VCaP (cell line): Measurements from ENCODE around the gene C2CD4B.

Source experiments
- H3K27ac ChIP-seq: fragments of 450-650 bp; 2 replicates; pipeline ENCODE4 v1.5.1; 2017
- TF ChIP-seq, protein P1 (sequence below): fragments of 450-650 bp; conservative IDR thresholded peaks from 2 replicates; pipeline ENCODE4 v1.5.1; 2017; ENCODE audit warnings: mild to moderate bottlenecking, moderate library complexity

Gene C2CD4B

DNA sequence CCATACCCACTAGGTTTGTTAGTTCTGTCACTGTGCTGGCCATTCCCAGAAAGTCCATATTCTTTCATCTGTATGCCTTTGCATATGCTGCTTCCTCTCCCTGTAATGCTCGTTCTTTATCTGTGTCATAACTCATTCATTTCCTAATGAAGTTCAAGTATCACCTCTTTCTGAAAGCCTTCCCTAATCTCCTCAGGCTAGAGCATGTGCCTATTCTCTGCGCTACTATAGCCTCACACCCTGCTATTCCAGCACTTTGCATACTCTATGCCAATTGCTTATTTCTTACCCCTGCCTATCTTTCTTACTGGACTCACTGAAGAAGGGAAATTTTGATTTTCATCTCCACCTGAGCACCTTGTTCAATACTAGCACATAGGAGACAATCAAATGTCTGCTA, 25.6 kb upstream of the C2CD4B start:
- no peak overlapping the region for H3K27ac ChIP-seq
- TF ChIP-seq, protein P1, sequence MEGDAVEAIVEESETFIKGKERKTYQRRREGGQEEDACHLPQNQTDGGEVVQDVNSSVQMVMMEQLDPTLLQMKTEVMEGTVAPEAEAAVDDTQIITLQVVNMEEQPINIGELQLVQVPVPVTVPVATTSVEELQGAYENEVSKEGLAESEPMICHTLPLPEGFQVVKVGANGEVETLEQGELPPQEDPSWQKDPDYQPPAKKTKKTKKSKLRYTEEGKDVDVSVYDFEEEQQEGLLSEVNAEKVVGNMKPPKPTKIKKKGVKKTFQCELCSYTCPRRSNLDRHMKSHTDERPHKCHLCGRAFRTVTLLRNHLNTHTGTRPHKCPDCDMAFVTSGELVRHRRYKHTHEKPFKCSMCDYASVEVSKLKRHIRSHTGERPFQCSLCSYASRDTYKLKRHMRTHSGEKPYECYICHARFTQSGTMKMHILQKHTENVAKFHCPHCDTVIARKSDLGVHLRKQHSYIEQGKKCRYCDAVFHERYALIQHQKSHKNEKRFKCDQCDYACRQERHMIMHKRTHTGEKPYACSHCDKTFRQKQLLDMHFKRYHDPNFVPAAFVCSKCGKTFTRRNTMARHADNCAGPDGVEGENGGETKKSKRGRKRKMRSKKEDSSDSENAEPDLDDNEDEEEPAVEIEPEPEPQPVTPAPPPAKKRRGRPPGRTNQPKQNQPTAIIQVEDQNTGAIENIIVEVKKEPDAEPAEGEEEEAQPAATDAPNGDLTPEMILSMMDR: no peak

DNA sequence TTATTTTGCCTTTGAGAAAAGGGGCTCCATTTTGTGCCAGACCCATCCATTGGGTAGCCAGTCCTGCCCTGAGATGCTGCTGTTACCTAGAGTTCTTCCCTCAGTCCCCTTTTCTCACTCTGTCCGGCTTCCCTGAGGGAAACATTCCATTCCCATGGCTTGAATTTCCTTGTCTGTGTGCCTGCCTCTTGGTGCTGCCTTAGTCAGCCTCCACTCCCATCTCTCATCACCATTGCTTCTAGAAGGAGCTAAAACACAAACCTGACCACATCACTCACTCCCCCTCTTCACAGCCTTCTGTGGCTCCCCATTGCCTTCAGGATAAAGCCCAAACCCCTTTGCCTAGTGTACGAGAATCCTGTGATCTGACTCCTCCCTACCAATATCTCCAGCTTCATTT, 25.2 kb upstream of the C2CD4B start:
- TF ChIP-seq, protein P1: no peak
- no peak overlapping the region for H3K27ac ChIP-seq

DNA sequence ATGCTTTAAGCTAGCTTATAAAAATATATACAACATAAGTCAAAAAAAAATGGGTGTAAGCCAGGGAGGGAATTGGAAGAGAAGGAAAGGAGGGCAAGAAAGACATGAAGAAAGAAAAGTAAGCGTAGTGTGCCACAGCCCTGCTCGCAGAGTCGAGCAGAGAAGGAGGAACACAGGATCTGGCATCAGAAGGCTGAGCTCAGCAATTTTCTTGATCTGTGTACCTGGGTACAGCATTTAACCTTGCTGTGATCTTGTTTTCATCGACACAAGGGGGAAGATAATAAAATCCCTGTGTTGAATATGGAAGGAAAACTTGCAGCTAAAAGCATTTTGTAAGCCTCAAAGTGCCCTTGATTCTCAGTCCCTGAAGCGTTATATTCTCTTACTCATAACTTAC, 23.7 kb upstream of the C2CD4B start:
- H3K27ac ChIP-seq: no peak overlapping the region
- TF ChIP-seq, protein P1: no peak

DNA sequence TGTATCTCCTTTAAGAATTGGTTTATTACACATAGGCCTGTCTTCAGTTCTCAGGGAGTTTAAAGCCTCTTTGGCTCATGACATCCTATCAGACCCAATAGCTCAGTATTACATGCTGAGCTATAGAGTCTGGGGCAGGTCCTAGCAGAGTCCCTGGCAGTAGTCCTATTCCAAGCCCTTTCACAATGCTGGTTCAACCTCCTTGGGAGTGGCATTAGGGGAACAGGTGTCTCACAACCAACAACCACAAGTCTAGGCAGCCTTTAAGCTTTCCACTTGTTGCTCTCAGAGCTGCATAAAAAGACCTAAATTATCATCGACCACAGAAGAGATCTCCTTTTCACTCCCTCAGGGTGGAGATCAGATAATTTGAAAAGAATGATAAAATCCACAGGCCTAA, 22.8 kb upstream of the C2CD4B start:
- TF ChIP-seq, protein P1: no peak
- H3K27ac ChIP-seq: no peak overlapping the region

DNA sequence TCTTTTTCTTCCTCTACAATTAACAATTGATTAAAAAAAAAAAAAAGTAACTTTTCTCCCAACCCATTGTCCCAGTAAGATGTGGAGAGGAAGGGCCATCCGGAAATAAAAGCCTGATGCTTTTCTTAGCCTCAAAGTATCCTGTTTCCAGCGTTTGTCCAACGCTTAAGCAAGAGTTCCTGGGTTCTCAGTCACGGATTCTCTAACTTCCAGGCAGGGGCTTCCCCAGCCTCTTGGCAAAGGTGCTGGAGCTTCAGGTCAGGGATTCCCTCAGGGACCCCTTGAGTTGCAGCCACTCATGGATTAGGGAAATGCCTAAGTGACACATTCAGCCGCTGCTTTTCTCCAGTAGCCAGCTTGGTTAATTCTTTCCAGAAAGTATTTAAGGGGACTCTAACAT, 22.3 kb upstream of the C2CD4B start:
- H3K27ac ChIP-seq: no peak overlapping the region
- TF ChIP-seq, protein P1: no peak

DNA sequence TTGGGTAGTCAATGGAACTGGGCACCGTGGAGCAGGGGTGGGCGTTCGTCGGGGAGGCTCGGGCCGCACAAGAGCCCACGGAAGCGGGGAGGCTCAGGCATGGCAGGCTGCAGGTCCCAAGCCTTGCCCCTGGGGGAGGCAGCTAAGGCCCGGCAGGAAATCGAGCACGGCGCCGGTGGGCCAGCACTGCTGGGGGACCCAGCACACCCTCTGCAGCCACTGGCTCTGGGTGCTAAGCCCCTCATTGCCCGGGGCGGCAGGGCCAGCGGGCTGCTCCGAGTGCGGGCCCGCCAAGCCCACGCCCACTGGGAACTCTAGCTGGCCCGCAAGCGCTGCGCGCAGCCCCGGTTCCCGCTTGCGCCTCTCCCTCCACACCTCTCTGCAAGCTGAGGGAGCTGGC, 21.5 kb upstream of the C2CD4B start:
- H3K27ac ChIP-seq: no peak overlapping the region
- TF ChIP-seq, protein P1: no peak

DNA sequence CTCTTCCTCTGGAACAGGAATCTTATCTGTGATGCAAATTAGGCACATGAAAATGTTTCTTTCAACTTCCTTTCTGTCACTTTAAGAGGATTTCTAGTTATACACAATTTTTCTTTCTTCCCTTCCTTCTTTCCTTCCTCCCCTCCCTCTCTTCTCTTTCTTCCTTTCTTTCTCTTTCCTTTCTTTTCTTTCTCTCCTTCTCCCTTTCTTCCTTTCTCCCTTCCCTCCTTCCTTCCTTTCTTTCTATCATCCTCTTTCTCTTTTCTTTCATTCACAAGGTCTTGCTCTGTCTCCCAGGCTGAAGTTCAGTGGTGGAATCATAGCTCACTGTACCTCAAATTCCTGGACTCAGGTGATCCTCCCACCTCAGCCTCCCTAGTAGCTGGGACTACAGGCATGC, 18.0 kb upstream of the C2CD4B start:
- no peak overlapping the region for H3K27ac ChIP-seq
- TF ChIP-seq, protein P1: no peak

DNA sequence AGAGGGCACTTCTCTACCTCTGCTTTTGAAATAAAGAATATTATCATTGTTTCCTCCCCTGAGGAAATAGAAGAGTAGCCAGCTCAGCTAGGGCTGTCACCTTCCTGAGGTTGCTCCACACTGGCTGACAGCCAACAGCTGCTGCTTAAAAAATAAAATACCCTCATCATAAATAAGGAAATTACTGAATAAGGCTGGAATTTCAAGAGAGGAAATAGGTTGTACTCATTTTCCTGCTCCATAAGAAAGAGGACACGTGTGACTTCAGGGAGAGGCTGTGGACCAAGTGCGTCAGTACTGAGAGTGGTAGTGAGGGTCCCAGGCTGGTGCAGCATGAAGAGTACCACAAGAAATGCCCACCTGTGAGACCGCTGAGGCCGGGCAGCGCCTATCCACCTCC, 8.1 kb upstream of the C2CD4B start:
- no peak overlapping the region for H3K27ac ChIP-seq
- TF ChIP-seq, protein P1: no peak
